GM11168 (cell line): ENCODE results near the gene ADRM1.

Source experiments
- in situ Hi-C: fragments of 300-500 bp; cut with MboI; formaldehyde crosslinking; loops from one replicate; pipeline ENCODE4 v1.12.0; 2022; ENCODE audit warnings: low sequenced_read_pairs; ENCODE audit not compliant: unreplicated experiment

Gene ADRM1

GRCh38 chr20:62296724-62297448, 5.9 kb upstream of the ADRM1 start:
- in situ Hi-C loops = no loop called here

- in situ Hi-C loops = no loop called here
Measured at GRCh38 chr20:62297449-62298227, 5.2 kb upstream of the ADRM1 start.

- in situ Hi-C loops = no loop called here
Measured at GRCh38 chr20:62298577-62299249, 4.1 kb upstream of the ADRM1 start.

GRCh38 chr20:62299666-62300236, 3.0 kb upstream of the ADRM1 start:
- in situ Hi-C loops = loop anchor here (5.0 kb wide), 1 partner anchor 83 kb away; no protein-coding TSS in a partner anchor

- in situ Hi-C loops = loop anchor here (5.0 kb wide), 1 partner anchor 82 kb away; no protein-coding TSS in a partner anchor
Measured at GRCh38 chr20:62300319-62300718, 2.5 kb upstream of the ADRM1 start.

- in situ Hi-C loops = loop anchor here (5.0 kb wide), 1 partner anchor 81 kb away; no protein-coding TSS in a partner anchor
Measured at GRCh38 chr20:62301111-62301668, 1.6 kb upstream of the ADRM1 start.

- in situ Hi-C loops = loop anchor here (5.0 kb wide), 1 partner anchor 80 kb away; no protein-coding TSS in a partner anchor
Measured at GRCh38 chr20:62301773-62302340, 940 bp upstream of the ADRM1 start.

GRCh38 chr20:62303062-62303339, 204 bp downstream of the ADRM1 start:
- in situ Hi-C loops = loop anchor here (5.0 kb wide), 1 partner anchor 79 kb away; no protein-coding TSS in a partner anchor

GRCh38 chr20:62303340-62304226, 786 bp downstream of the ADRM1 start:
- in situ Hi-C loops = loop anchor here (5.0 kb wide), 1 partner anchor 79 kb away; no protein-coding TSS in a partner anchor

GRCh38 chr20:62304331-62305148, 1.7 kb downstream of the ADRM1 start:
- in situ Hi-C loops = loop anchor here (5.0 kb wide), 1 partner anchor 78 kb away; no protein-coding TSS in a partner anchor

GRCh38 chr20:62305149-62305764, 2.5 kb downstream of the ADRM1 start:
- in situ Hi-C loops = no loop called here

- in situ Hi-C loops = no loop called here
Measured at GRCh38 chr20:62305765-62306413, 3.1 kb downstream of the ADRM1 start.

GRCh38 chr20:62306414-62307187, 3.8 kb downstream of the ADRM1 start:
- in situ Hi-C loops = no loop called here

GRCh38 chr20:62307226-62308101, 4.7 kb downstream of the ADRM1 start:
- in situ Hi-C loops = no loop called here

GRCh38 chr20:62308102-62308822, 5.5 kb downstream of the ADRM1 start:
- in situ Hi-C loops = no loop called here
